Adrenal gland (tissue), 12 donors: Measurements from ENCODE around the gene RETSAT. TPM values are rescaled to one million over a fixed set of nuclear protein-coding genes. Genes with fewer than 3 reads are reported as not detected.

Source experiments
- DNase-seq, 7 donors: peaks; one replicate each; pipeline ENCODE4 v3.0.0-alpha.2; 2019 to 2020
- H3K27ac ChIP-seq, 5 donors: fragments of 200-600 bp; sonication (generic) in 4 of 5; 1 replicate in 3 of 5; 2 replicates in 2 of 5; pipeline versions ENCODE4 v1.5.1 to v1.8.0; 2016 to 2020; ENCODE audit warnings: mild to moderate bottlenecking in 1 of 5
- H3K27me3 ChIP-seq: fragments of 200-600 bp; 2 replicates; pipeline ENCODE4 v1.8.0; 2021
- H3K36me3 ChIP-seq, 2 donors: fragments of 200-600 bp; replicated peaks in 1 of 2; 1 replicate in 1 of 2; 2 replicates in 1 of 2; pipeline versions ENCODE4 v1.5.1 to v1.8.0; 2018 to 2022
- H3K4me1 ChIP-seq, 2 donors: fragments of 200-600 bp; replicated peaks in 1 of 2; 1 replicate in 1 of 2; 2 replicates in 1 of 2; pipeline versions ENCODE4 v1.5.1 to v1.8.0; 2018 to 2021
- H3K4me3 ChIP-seq, 4 donors: fragments of 200-600 bp; sonication (generic) in 3 of 4; one replicate each; pipeline ENCODE4 v1.5.1; 2016 to 2018
- H3K9me3 ChIP-seq, 3 donors: fragments of 200-600 bp; sonication (generic) in 1 of 3; replicated peaks in 1 of 3; 1 replicate in 2 of 3; 2 replicates in 1 of 3; pipeline versions ENCODE4 v1.5.1 to v1.8.0; 2016 to 2021
- CTCF ChIP-seq, 6 experiments: fragments of 450-650 bp in 4 of 6; fragments of 200-600 bp in 2 of 6; sonication (generic) in 1 of 6; IDR thresholded peaks; 1 replicate in 5 of 6; 2 replicates in 1 of 6; pipeline versions ENCODE4 v1.5.1 to v1.8.0; 2016 to 2021; ENCODE audit warnings: antibody characterized with exemption in 6 of 6, mild to moderate bottlenecking in 2 of 6, moderate library complexity in 1 of 6
- POLR2A ChIP-seq, 2 donors: fragments of 450-650 bp; IDR thresholded peaks; one replicate each; pipeline ENCODE4 v1.6.1; 2017; ENCODE audit warnings: antibody characterized with exemption in 2 of 2, mild to moderate bottlenecking in 2 of 2, moderate library complexity in 1 of 2
- WGBS, 4 donors: extraction: QIAGEN DNeasy Blood & Tissue Kit in 2 of 4; methylation state at CpG; one replicate each; pipeline versions ENCODE4 v1.1.5 to v1.1.7; 2013 to 2017; 5-methylcytosine and 5-hydroxymethylcytosine counted together
- intact Hi-C, 2 donors: fragments of 100-400 bp; cut with DNase I; formaldehyde crosslinking; loops; one replicate each; pipeline versions ENCODE4 v1.14.1 to v1.15.0; 2022 to 2023
- polyA plus RNA-seq, 3 donors: library from polyadenylated mRNA; stranded (reverse); fragments of 200-250 nt in 2 of 3; fragments of 350-450 nt in 1 of 3; fragmentation: Illumina TruSeq in 1 of 3; extraction: RNeasy Lipid Tissue Mini Kit (QIAGEN cat#74804) in 1 of 3; gene quantifications; one replicate each; pipeline ENCODE4 v1.2.3, GENCODE V29; 2013 to 2014
- total RNA-seq, 9 donors: library from RNA; depleted of rRNA in 4 of 9; stranded (reverse); fragments of >200 nt in 4 of 9; fragments of 120-200 nt in 1 of 9; fragmentation: NEBNext Ultra II Directional in 1 of 9; extraction: Animal tissue kit (Norgen Biotek cat#: 25700) in 1 of 9; gene quantifications; one replicate each; pipeline versions ENCODE4 v1.1.0 to v1.2.4, GENCODE V29; 2013 to 2023
- donor health status: healthy with polysubstance abuse.
- donor health status: Bipolar disorder and iron deficiency.
- donor health status: DM: yes; HTN: yes; CAD: no.
- donor health status: DM: no; HTN: no; CAD: no.
- donor health status: DM: no; HTN: no; CAD: no.
- donor health status: DM: yes; HTN: yes; CAD: no.

Gene RETSAT
- total and polyA plus RNA-seq, 12 donors = 26.1 to 209 (median 126) TPM

- Histone ChIP-seq H3K36me3 (no peaks in the 10 kb centered on the region), H3K27me3 (no peaks in the 10 kb centered on the region), H3K27ac (no peak overlapping the region), H3K4me3 (no peak overlapping the region), H3K4me1 (no peaks in the 10 kb centered on the region), H3K9me3 (no peaks in the 10 kb centered on the region)
- intact Hi-C loops = no loop called here
- DNase-seq = no peak
- 78 to 85% (median 84%) methylated on average over 13 to 14 of the region's 14 CpGs for WGBS, 4 donors
- TF ChIP-seq POLR2A (IDR thresholded peaks at IDR 0.05) (no peak), CTCF (IDR thresholded peaks at IDR 0.05) (no peak)
These were observed 46.5 kb upstream of the RETSAT start for GRCh38 chr2:85400541-85401463.

GRCh38 chr2:85400023-85400422 is 45.7 kb upstream of the RETSAT start:
- WGBS, 4 donors = 85 to 94% (median 91%) methylated on average over 8 of the region's 8 CpGs
- DNase-seq = no peak
- Histone ChIP-seq H3K4me1 (peaks cover 0 to 1% of the 10 kb centered on the region in 2 donors), H3K36me3 (no peaks in the 10 kb centered on the region), H3K27ac (no peak overlapping the region), H3K27me3 (no peaks in the 10 kb centered on the region), H3K9me3 (no peaks in the 10 kb centered on the region), H3K4me3 (no peak overlapping the region)
- TF ChIP-seq POLR2A (IDR thresholded peaks at IDR 0.05) = no peak
- no peak for TF ChIP-seq CTCF (IDR thresholded peaks at IDR 0.05)
- intact Hi-C loops = no loop called here

GRCh38 chr2:85399183-85399455 is 44.8 kb upstream of the RETSAT start:
- WGBS, 4 donors = 80 to 96% (median 94%) methylated on average over 3 to 8 of the region's 8 CpGs
- Histone ChIP-seq H3K9me3 (no peaks in the 10 kb centered on the region), H3K4me3 (no peak overlapping the region), H3K27me3 (no peaks in the 10 kb centered on the region), H3K36me3 (no peaks in the 10 kb centered on the region), H3K27ac (no peak overlapping the region), H3K4me1 (peaks cover 0 to 9% of the 10 kb centered on the region in 2 donors)
- intact Hi-C loops = no loop called here
- no peak for DNase-seq
- TF ChIP-seq CTCF (IDR thresholded peaks at IDR 0.05) (no peak), POLR2A (IDR thresholded peaks at IDR 0.05) (no peak)

GRCh38 chr2:85398426-85399182 is 44.3 kb upstream of the RETSAT start:
- Histone ChIP-seq H3K4me3 (no peak overlapping the region), H3K27me3 (no peaks in the 10 kb centered on the region), H3K9me3 (no peaks in the 10 kb centered on the region), H3K27ac (no peak overlapping the region), H3K4me1 (peaks cover 3 to 9% of the 10 kb centered on the region in 2 donors), H3K36me3 (no peaks in the 10 kb centered on the region)
- no peak for TF ChIP-seq POLR2A (IDR thresholded peaks at IDR 0.05)
- no peak for TF ChIP-seq CTCF (IDR thresholded peaks at IDR 0.05)
- no peak for DNase-seq
- 90 to 96% (median 92%) methylated on average over 4 to 8 of the region's 8 CpGs for WGBS, 4 donors
- intact Hi-C loops = no loop called here
